Activated CD8-positive, alpha-beta memory T cell treated with anti-CD3 and anti-CD28 coated beads, Interleukin-2, amount 50 U/mL, for 1 hour (primary cell): ENCODE results near the gene GSS.

Experiments
- DNase-seq: peaks from one replicate; pipeline ENCODE4 v3.0.0-alpha.2; 2020; ENCODE audit errors: extremely low read depth

Gene GSS

GRCh38 chr20:34978092-34978744, 22.6 kb upstream of the GSS start:
- DNase-seq = no peak

DNA sequence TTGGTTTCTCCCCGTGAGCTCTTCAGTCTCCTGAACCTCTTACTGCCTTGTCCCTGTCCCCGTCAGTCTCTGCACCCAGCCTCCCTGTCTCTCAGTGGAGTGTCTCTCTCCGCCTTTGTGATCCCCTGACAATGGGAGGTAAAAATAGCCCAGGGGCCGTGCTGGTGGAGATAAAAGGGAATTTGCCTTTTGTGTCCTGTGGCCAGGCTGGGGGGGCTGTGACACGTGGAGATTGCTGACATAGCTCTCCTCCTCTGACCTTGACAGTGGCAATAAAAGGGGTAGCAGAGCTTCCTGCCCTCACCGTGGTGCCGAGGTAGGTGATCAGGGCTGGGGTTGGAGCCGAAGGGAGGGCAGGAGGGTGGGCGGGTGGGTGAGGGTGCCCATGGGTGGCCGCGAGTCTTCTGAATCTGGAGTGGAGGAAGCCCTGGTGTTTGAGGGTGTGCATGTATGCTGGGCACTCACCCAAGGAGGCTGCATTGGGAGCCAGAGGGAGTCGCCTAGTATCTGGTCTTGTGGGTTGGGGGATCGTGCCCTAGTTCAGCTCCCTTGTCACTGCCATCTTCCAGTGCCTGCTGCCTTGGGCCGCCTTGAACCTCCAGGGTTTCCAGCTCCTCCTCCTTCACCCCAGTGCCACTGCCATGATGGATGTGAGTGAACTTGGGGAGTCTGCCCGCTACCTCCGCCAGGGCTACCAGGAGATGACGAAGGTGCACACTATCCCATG, 21.9 kb upstream of the GSS start:
- no peak for DNase-seq

DNA sequence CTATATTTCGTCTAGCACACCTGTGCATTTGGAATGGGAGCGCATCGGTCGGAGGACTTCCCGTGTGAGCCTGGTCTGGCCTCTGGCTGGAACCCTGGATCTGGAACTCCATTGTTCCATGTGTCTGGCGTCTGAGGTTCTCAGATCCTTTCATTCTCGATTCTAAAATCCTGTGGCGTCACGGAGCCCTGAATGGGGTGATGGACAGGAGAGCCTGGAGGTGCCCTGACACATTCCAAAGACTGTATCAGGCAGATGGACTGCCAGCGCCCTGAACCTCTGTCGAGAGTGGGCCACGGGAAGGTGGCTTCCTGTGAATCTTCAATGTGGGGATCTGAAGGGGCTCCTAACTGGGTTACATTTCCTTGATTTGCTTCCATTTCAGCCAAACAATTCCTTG, 20.7 kb upstream of the GSS start:
- no peak for DNase-seq

GRCh38 chr20:34974246-34974645, 18.6 kb upstream of the GSS start:
- DNase-seq = no peak

- no peak for DNase-seq
These were observed 16.1 kb upstream of the GSS start for GRCh38 chr20:34971561-34972235.

- DNase-seq = no peak
These were observed 15.4 kb upstream of the GSS start for GRCh38 chr20:34970846-34971560.

DNA sequence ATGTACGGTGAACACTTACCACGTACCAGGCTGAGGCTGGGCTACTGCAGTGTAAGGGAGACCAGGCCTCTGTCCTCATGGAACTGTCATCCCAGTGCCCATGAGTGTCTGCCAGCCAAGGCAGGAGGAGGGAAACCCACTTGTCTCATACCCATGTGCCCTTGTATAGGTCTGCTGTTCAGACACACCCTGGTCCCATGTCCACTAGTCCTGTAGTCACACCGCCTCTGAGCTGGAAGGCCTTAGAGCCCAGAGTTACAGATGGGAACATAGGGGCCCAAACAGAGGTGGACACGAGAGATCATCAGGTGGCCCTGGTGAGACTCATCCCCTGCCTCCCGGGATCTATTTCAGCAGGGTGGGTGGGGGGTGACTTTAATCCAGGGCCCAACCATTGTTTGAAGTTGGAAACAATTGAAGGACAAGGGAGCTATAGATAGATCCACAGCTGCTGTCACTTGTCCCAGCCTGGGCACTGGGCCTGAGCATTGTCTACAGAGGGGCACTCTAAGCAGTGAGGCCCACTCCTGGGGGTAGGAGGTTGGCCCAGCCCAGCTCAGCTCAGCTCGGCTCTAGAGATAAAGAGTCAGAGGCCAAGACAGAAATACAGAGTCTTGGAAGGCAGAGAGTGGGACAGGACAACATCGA, 14.7 kb upstream of the GSS start:
- no peak for DNase-seq

DNA sequence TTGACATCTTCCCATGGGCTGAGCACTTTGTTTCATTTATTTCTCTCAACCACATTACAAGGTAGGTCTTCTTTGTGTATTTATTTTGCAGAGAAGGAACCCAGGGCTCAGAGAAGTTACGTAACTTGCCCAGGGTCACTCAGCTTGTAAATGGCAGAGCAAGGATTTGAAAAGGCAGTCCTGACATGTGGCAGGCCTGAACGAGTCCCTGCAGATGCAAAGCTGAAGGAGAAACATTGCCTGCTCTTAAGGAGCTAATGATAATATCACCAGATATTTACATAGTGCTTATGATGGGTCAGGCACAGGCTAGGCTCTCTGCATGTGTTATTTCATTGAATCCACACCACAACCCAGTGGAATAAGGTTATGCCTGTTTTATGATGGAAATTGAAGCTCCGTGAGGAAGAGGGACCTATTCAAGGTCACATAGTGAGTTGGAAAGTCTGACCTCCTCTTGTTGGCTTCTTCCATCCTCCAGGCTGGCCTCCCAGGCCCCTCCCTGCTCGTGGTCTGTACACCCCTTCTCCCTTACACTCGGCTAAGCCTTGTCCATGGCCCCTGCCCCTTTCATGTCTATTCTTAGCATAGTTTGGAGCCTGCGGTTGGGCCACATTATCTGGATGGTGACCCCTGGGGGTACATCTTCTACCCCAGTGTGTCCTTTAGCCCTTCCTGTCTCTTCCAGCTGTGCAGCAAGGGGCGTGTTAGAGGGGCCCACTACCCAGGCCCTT, 12.6 kb upstream of the GSS start:
- no peak for DNase-seq

- DNase-seq = no peak
These were observed 11.8 kb upstream of the GSS start for GRCh38 chr20:34967421-34967820.

DNA sequence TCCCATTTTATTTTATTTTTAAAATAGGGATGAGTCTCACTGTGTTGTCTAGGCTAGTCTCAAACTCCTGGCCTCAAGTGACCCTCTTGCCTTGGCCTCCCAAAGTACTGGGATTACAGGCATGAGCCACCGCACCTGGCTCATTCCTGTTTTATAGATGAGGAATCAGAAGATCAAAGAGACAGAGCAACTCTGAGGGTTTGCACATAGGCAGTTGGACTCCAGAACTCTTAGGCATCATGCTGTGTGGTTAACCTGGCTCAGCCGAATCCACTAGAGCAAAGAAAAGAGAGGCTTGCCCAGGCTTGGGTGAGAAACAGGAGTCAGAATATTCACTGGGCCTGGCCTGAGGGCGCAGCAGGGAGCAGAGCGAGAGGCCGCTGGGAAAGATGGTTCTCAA, 9.4 kb upstream of the GSS start:
- no peak for DNase-seq

GRCh38 chr20:34964486-34964885, 8.9 kb upstream of the GSS start:
- DNase-seq = no peak

DNA sequence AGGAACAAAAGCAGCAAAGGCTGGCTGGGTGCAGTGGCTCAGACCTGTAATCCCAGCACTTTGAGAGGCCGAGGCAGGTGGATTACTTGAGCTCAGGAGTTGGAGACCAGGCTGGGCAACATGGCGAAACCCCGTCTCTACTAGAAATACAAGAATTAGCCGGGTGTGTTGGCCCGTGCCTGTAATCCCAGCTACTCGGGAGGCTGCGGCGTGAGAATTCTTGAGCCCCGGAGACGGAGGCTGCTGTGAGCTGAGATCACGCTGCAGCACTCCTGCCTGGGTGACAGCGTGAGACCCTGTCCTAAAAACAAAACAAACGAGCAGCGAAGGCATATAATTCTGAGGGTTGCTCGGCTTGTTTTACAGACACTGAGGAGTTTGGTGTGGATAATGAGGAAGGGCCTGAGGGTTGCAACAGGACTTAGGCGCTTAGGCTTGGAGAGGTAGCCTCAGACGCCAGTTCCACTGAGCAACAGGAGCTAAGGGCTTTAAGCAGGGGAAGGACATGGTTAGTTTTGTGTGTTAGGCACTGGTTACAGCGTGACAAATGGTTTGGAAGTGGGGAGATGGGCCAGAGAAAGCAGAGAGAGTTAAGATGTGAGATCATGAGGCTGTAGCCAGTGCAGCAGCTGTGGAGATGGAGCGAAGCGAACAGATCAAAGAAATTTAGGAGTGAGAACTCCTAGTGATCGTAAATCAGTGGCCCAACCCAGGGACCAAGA, 1.3 kb upstream of the GSS start:
- no peak for DNase-seq

DNA sequence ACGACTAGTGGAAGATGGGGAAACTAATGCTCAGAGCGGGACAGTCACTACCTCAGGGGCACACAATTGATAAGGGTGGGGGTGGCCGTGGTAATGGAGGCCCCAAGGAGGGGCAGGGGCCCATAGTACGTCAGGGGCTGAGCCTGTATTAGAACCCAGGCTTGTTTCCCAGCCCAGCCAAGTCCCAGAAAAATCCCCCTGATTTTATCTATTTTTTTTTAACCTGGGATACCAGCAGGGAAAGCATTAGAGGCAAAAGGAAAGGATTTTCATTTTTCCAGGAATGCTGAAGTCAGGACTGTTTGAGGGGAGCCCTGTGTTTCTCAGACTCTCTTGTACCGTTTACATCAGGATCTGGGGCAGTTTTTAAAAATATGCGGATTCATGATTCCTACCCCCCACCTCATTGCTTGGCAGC, 444 bp upstream of the GSS start:
- DNase-seq = no peak

GRCh38 chr20:34954904-34955230, 739 bp downstream of the GSS start:
- no peak for DNase-seq

- DNase-seq = no peak
These were observed 1.6 kb downstream of the GSS start for GRCh38 chr20:34953960-34954359.

DNA sequence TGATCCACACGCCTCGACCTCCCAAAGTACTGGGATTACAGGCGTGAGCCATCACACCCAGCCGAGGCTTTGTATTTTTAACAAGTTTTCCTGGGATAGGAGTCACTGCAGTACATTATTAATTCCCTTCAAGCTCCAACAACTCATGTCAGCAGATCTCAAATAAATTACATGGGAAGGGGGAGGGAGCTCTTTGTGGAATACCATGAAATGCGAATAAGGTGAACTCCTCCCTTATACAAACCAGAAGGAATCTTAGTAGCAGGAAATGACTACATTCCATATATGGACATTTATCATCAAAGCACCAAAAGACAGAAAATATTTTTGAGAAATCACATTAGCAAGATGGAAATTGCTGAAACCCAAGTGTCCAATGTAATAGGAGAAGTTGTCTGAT, 2.9 kb downstream of the GSS start:
- no peak for DNase-seq

GRCh38 chr20:34951652-34952051, 4.0 kb downstream of the GSS start:
- DNase-seq = no peak

GRCh38 chr20:34951252-34951651, 4.4 kb downstream of the GSS start:
- DNase-seq = no peak

GRCh38 chr20:34949120-34949519, 6.5 kb downstream of the GSS start:
- no peak for DNase-seq

- DNase-seq = no peak
These were observed 7.6 kb downstream of the GSS start for GRCh38 chr20:34948030-34948429.

- no peak for DNase-seq
These were observed 8.3 kb downstream of the GSS start for GRCh38 chr20:34947336-34947735.
